RWPE2 (cell line): ENCODE measurements around the gene SLTM.
"Not testable (repeated sequence)": the region's sequence is repeated elsewhere in the genome, so short reads cannot be mapped to it uniquely, and the experiment has no call there.

Experiments
- ATAC-seq: fragments of 200-7000 bp; cut with Tn5 transposase; 3 replicates; pipeline ENCODE4 v1.9.1; 2021; ENCODE audit warnings: low read depth
- DNase-seq: peaks from one replicate; pipeline ENCODE4 v3.0.0-alpha.2; 2020; ENCODE audit warnings: low spot score
- H3K27ac ChIP-seq: fragments of 450-650 bp; 2 replicates; pipeline ENCODE4 v1.5.1; 2017; ENCODE audit warnings: mild to moderate bottlenecking; ENCODE audit not compliant: poor library complexity, severe bottlenecking
- H3K27me3 ChIP-seq: fragments of 250-450 bp; sonication (Bioruptor Pico); 2 replicates; pipeline ENCODE4 v1.5.1; 2021; ENCODE audit warnings: mild to moderate bottlenecking, moderate library complexity; ENCODE audit not compliant: insufficient read depth, poor library complexity, severe bottlenecking
- H3K36me3 ChIP-seq: fragments of 250-450 bp; sonication (Bioruptor Pico); 2 replicates; pipeline ENCODE4 v1.5.1; 2020; ENCODE audit warnings: low read depth, mild to moderate bottlenecking, moderate library complexity
- H3K4me1 ChIP-seq: fragments of 250-450 bp; sonication (Bioruptor Pico); 2 replicates; pipeline ENCODE4 v1.5.1; 2021; ENCODE audit warnings: mild to moderate bottlenecking, moderate library complexity; ENCODE audit not compliant: insufficient read depth, poor library complexity, severe bottlenecking
- H3K4me3 ChIP-seq: fragments of 250-450 bp; sonication (Bioruptor Pico); 2 replicates; pipeline ENCODE4 v1.5.1; 2021; ENCODE audit warnings: mild to moderate bottlenecking, moderate library complexity; ENCODE audit not compliant: severe bottlenecking
- H3K9me3 ChIP-seq: fragments of 250-450 bp; sonication (Bioruptor Pico); 2 replicates; pipeline ENCODE4 v1.5.1; 2021; ENCODE audit warnings: mild to moderate bottlenecking, moderate library complexity; ENCODE audit not compliant: severe bottlenecking
- CTCF ChIP-seq: fragments of 450-650 bp; IDR thresholded peaks from one replicate; pipeline ENCODE4 v1.5.1; 2017; ENCODE audit warnings: mild to moderate bottlenecking, moderate library complexity; ENCODE audit not compliant: poor library complexity, severe bottlenecking

The SLTM gene

DNA sequence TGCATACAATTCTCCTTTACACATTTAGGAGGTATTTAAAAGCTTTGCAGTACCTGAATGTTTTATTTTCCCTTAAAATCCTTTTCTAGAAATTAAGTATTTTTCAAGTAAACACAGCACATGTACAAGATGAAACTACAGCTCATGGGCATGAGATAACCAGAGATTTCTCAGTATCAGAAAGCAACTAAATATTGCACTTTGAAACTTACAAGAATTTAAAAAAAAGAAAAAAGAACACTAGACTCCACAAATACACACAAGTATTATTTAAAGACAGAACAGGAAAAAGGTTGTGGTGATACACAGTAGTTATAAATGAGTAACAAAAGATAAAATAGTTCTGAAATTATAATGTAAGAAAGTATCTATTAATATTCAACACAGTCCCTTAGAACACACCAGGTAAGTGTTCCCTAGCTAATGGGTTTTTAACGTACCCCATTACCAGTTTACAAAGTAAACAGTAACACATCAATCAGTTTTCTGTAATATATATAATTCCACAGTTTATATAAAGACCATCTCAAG, 35.3 kb downstream of the SLTM start:
- H3K27me3 ChIP-seq, result no peaks in the 10 kb centered on the region
- H3K4me1 ChIP-seq, result no peaks in the 10 kb centered on the region
- no peak overlapping the region for H3K27ac ChIP-seq
- H3K4me3 ChIP-seq, result no peak overlapping the region
- no peak for TF ChIP-seq CTCF
- DNase-seq (no peak), ATAC-seq (no peak)
- H3K36me3 ChIP-seq, result peaks cover 90% of the 10 kb centered on the region
- no peaks in the 10 kb centered on the region for H3K9me3 ChIP-seq

GRCh38 chr15:58889363-58889762, 44.1 kb downstream of the SLTM start:
- Histone ChIP-seq H3K27me3 (no peaks in the 10 kb centered on the region), H3K4me3 (no peak overlapping the region), H3K9me3 (no peaks in the 10 kb centered on the region), H3K27ac (no peak overlapping the region), H3K4me1 (no peaks in the 10 kb centered on the region), H3K36me3 (peaks cover 100% of the 10 kb centered on the region)
- ATAC-seq, result no peak
- no peak for DNase-seq
- no peak for TF ChIP-seq CTCF

GRCh38 chr15:58886921-58887320, 46.6 kb downstream of the SLTM start:
- Histone ChIP-seq H3K36me3 (peaks cover 100% of the 10 kb centered on the region), H3K9me3 (no peaks in the 10 kb centered on the region), H3K4me3 (no peak overlapping the region), H3K27ac (no peak overlapping the region), H3K27me3 (no peaks in the 10 kb centered on the region), H3K4me1 (no peaks in the 10 kb centered on the region)
- ATAC-seq, result no peak
- no peak for DNase-seq
- no peak for TF ChIP-seq CTCF

DNA sequence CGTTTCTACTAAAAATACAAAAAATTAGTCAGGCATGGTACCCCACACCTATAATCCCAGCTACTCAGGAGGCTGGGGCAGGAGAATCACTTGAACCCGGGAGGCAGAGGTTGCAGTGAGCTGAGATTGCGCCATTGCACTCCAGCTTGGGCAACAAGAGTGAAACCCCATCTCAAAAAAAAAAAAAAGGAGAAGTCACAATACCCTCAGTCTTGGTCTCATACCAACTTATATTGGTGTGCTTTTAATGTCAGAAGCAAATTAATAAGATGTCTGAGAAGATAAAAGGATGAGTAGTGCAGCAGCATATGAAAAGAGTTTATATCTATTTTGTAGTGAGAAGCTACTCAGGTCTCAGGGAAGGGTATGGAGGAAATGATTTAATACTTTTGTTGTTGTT, 49.6 kb downstream of the SLTM start:
- H3K27me3 ChIP-seq, H3K4me1 ChIP-seq, H3K27ac ChIP-seq, ATAC-seq, DNase-seq, H3K9me3 ChIP-seq, H3K4me3 ChIP-seq: not testable (repeated sequence)
- peaks cover 100% of the 10 kb centered on the region for H3K36me3 ChIP-seq

DNA sequence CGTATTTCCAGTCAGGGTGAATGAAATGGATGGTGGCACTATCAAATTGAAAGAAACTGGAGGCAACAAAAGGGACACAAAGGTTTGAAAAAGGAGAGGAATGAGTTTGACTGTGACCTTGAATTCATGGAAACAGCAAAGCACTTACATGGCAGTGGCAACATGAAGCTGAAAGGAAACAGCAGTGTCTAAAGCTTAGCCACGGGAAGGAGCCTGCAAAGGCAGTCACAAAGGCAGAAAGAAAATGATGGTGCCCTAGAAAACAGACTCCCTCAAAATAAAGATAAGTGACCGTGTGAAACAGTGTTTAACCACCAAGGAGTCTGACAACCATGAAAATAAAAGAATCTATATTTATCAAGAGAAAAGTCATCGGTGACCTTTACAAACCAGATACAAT, 51.2 kb downstream of the SLTM start:
- TF ChIP-seq CTCF, result no peak
- Histone ChIP-seq H3K9me3 (no peaks in the 10 kb centered on the region), H3K36me3 (peaks cover 100% of the 10 kb centered on the region), H3K27me3 (no peaks in the 10 kb centered on the region), H3K4me3 (no peak overlapping the region), H3K27ac (no peak overlapping the region), H3K4me1 (no peaks in the 10 kb centered on the region)
- ATAC-seq (no peak), DNase-seq (no peak)
